ENCODE measurements around the gene ELMO1.

ELMO1 gene

GRCh38 chr7:37093257-37093656 lies 355.4 kb downstream of the ELMO1 start:
- TF ChIP-seq CTCF (IDR thresholded peaks at IDR 0.05) (no peak), ZFX (IDR thresholded peaks at IDR 0.05; ENCODE audit: borderline replicate concordance) (no peak)
- no peak overlapping the region for H3K27ac ChIP-seq

GRCh38 chr7:37092548-37092947 lies 356.1 kb downstream of the ELMO1 start:
- no peak overlapping the region for H3K27ac ChIP-seq
- TF ChIP-seq ZFX (IDR thresholded peaks at IDR 0.05; ENCODE audit: borderline replicate concordance) (no peak), CTCF (IDR thresholded peaks at IDR 0.05) (no peak)

DNA sequence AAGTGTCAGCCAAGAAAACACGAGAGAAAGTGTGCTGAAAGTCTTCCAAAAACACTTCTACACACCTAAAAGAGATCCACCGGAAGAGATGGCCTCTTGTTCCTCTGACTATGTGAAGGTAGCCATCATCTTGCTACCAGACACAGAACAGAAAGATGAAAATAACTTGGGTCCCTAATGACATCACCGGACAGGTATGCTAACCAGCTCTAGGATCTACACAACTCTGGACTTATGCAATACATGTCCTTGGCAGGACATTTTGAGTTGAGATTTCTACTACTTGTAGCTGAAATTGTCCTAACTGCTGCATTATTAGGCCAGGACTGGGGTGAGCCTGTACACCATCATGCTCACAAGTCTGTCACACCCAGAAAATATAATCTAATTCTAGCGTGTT lies 358.7 kb downstream of the ELMO1 start:
- H3K27ac ChIP-seq = no peak overlapping the region
- TF ChIP-seq CTCF (IDR thresholded peaks at IDR 0.05) = no peak
- no peak for TF ChIP-seq ZFX (IDR thresholded peaks at IDR 0.05; ENCODE audit: borderline replicate concordance)

- TF ChIP-seq CTCF (IDR thresholded peaks at IDR 0.05) (no peak), ZFX (IDR thresholded peaks at IDR 0.05; ENCODE audit: borderline replicate concordance) (no peak)
- H3K27ac ChIP-seq = no peak overlapping the region
Observed at GRCh38 chr7:37085600-37085999, 363.1 kb downstream of the ELMO1 start.

- no peak overlapping the region for H3K27ac ChIP-seq
- TF ChIP-seq ZFX (IDR thresholded peaks at IDR 0.05; ENCODE audit: borderline replicate concordance) (no peak), CTCF (IDR thresholded peaks at IDR 0.05) (no peak)
Observed at GRCh38 chr7:37084303-37084702, 364.4 kb downstream of the ELMO1 start.

- H3K27ac ChIP-seq = no peak overlapping the region
- TF ChIP-seq ZFX (IDR thresholded peaks at IDR 0.05; ENCODE audit: borderline replicate concordance) (no peak), CTCF (IDR thresholded peaks at IDR 0.05) (no peak)
Observed at GRCh38 chr7:37083311-37084096, 365.2 kb downstream of the ELMO1 start.

- no peak for TF ChIP-seq ZFX (IDR thresholded peaks at IDR 0.05; ENCODE audit: borderline replicate concordance)
- TF ChIP-seq CTCF (IDR thresholded peaks at IDR 0.05) = no peak
- no peak overlapping the region for H3K27ac ChIP-seq
Observed at GRCh38 chr7:37081436-37081835, 367.2 kb downstream of the ELMO1 start.

All from 22Rv1 (cell line).